HG03280 (cell line): ENCODE measurements around the gene ABHD1.
A peak's percentile ranks its signal among the peaks of the same experiment; 100 is the strongest.
"Not testable (repeated sequence)": the region's sequence is repeated elsewhere in the genome, so short reads cannot be mapped to it uniquely, and the experiment has no call there.

Experiments used
- ATAC-seq: cut with Tn5 transposase; IDR thresholded peaks from one replicate; pipeline ENCODE4 v1.9.1; 2021; ENCODE audit warnings: mild to moderate bottlenecking, moderate library complexity; ENCODE audit not compliant: unreplicated experiment

The ABHD1 gene

GRCh38 chr2:27123302-27124150, at the start of gene ABHD1:
ABHD1 (plus strand) TSS chr2:27123815; CDS start chr2:27123949, 134 bp downstream.
- ATAC-seq, result peak; percentile 61

- no peak for ATAC-seq
Measured at GRCh38 chr2:27074738-27075565, 48.7 kb upstream of the ABHD1 start.

GRCh38 chr2:27075566-27075871, 48.1 kb upstream of the ABHD1 start:
- not testable (repeated sequence) for ATAC-seq

- ATAC-seq, result no peak
Measured at GRCh38 chr2:27076323-27076722, 47.3 kb upstream of the ABHD1 start.

GRCh38 chr2:27077231-27077630, 46.4 kb upstream of the ABHD1 start:
- ATAC-seq, result no peak

GRCh38 chr2:27078267-27079194, 45.1 kb upstream of the ABHD1 start, which contains the start of gene EMILIN1:
EMILIN1 (plus strand) TSS chr2:27078615; CDS start chr2:27079066, 451 bp downstream.
- no peak for ATAC-seq

GRCh38 chr2:27079233-27080139, 44.1 kb upstream of the ABHD1 start:
- ATAC-seq, result no peak

- no peak for ATAC-seq
Measured at GRCh38 chr2:27080140-27080469, 43.5 kb upstream of the ABHD1 start.

- ATAC-seq, result no peak
Measured at GRCh38 chr2:27080603-27080936, 43.0 kb upstream of the ABHD1 start.

GRCh38 chr2:27081984-27082772, 41.4 kb upstream of the ABHD1 start:
- no peak for ATAC-seq

GRCh38 chr2:27082773-27083409, 40.7 kb upstream of the ABHD1 start:
- no peak for ATAC-seq

GRCh38 chr2:27083410-27084296, 40.0 kb upstream of the ABHD1 start:
- ATAC-seq, result no peak

- ATAC-seq, result no peak
Measured at GRCh38 chr2:27084297-27085061, 39.1 kb upstream of the ABHD1 start.

- no peak for ATAC-seq
Measured at GRCh38 chr2:27085062-27085672, 38.4 kb upstream of the ABHD1 start.

GRCh38 chr2:27085673-27086089, 37.9 kb upstream of the ABHD1 start:
- peak; percentile 4 for ATAC-seq

- peak; percentile 82 for ATAC-seq
Measured at GRCh38 chr2:27086090-27086723, 37.4 kb upstream of the ABHD1 start.
